Measurements from ENCODE around the gene UBTD2.

The UBTD2 gene

DNA sequence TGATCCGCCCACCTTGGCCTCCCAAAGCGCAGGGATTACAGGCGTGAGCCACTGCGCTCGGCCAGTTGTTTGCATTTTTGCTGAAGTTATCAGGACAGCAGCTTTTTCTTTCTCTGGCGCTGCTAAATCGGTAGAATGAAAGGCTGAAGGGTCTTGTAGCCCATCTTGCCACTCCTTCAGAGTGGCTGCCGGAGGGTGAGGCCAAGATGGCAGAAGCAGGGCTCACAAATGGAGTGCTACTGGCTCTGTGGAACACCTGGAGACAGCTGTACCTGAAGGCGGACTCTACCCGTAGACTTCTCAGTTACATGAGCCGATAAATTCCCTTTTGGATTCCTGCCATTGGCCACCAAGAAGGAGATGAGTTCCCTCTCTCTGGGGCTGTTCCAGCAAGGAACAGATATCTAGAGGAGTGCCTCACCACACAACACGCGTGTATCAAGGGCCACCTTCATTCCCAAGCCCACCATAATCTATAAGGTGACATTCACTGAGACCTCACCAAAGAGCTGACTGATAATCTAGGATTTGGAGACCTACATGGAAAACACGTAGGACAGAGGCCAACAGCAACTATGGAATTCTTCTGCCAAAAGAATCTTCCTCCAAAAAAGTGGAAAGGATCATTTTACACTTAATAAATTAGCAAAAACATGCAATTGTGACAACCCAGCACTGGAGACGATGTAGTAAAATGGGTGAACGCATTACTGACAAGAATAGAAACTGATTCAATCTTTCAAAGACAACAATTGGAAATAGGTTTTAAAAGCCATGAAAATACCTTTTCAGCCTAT lies 117.3 kb downstream of the UBTD2 start:
- DNase-seq = no peak

GRCh38 chr5:172165465-172165864 lies 118.1 kb downstream of the UBTD2 start:
- DNase-seq = no peak

GRCh38 chr5:172164769-172165212 lies 118.8 kb downstream of the UBTD2 start:
- DNase-seq = no peak

DNA sequence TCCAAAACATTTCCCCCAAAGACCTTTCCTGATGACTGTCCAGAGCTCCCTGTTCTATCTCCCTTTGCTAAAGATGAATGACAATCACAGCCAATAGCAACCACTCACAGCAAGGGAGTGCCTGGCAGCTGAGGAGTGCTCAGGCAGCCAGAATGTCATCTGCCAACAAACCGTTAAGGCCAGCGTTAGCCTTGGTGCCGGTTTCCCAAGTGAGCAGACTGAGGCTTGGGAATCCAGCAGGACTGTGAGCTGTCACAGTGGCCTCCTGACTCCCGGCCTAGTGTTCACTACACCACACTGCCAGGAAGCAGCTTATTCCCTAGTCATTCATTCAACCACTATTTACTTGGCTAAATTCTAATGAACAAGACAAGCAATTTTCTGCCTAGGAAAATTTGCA lies 120.2 kb downstream of the UBTD2 start:
- DNase-seq = no peak

DNA sequence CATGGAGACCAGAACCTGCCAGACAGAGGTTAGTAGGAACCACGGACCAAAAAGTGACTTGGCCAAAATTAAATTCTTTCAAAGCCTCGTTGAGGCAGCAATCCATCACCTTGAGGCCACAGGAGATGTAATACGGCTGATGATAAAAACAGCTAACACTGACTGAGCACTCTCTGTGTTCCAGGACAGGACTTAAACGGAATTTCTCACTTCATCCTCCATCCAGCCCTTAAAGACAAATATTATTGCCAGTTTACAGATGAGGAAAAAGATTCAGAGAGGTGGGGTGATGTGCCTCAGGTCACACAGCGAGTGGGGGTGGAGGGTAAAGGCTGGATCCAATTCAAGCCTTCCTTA lies 120.6 kb downstream of the UBTD2 start:
- no peak for DNase-seq

- no peak for DNase-seq
These were observed 121.1 kb downstream of the UBTD2 start for GRCh38 chr5:172162323-172162986.

DNA sequence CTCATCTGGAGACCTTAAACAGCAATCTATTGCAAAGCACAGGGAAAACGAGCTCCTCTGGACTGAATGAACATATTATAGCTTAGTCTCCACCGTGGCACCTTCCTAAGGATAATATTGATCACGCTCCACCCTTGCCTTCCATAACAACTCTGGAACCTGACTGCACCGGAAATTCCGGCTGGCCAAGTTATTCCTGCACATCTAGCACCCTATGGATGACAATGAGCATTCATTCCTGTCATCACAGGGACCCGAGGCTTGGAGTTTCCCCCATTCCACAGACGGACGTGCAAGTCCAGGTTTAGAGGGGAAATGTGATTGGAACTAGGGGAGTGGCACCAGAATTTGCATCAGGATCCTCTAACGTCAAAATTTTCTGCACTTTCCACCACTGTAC lies 123.1 kb downstream of the UBTD2 start:
- no peak for DNase-seq
